H1 (cell line): ENCODE measurements around the gene ARHGAP42. TPM values are rescaled to one million over a fixed set of nuclear protein-coding genes. Genes with fewer than 3 reads are reported as not detected.

Experiments used
- CTCF ChIA-PET: fragments of 300-600 bp; sonication (Branson Sonifier 250); formaldehyde crosslinking; loops from one replicate; lab custom pipeline; 2021; ENCODE audit not compliant: partially characterized antibody; lab: Charles Lee
- POLR2A ChIA-PET: fragments of 300-600 bp; sonication (Branson Sonifier 250); formaldehyde crosslinking; loops from one replicate; lab custom pipeline; 2021; ENCODE audit warnings: inconsistent platforms; ENCODE audit not compliant: partially characterized antibody; lab: Charles Lee
- DNase-seq, 2 experiments: peaks; one replicate each; pipeline versions ENCODE4 v3.0.0 to v3.0.0-alpha.2; 2010 to 2022; ENCODE audit warnings: low spot score in 2 of 2, low read depth in 1 of 2, mixed read lengths in 1 of 2
- FAIRE-seq: peaks from 2 replicates; lab custom pipeline; 2011; peaks lifted over from hg19 to GRCh38; lab: Jason Lieb, UNC
- H2AFZ ChIP-seq: 2 replicates; pipeline ENCODE4 v1.8.1; 2012; ENCODE audit warnings: low read length, inconsistent platforms
- H2AK5ac ChIP-seq: 2 replicates; pipeline ENCODE4 v1.6.1; 2013; ENCODE audit warnings: low read depth, low read length
- H2BK120ac ChIP-seq: replicated peaks from 2 replicates; pipeline ENCODE3; 2013; ENCODE audit warnings: low read depth, low read length, inconsistent platforms
- H2BK12ac ChIP-seq: 2 replicates; pipeline ENCODE4 v1.6.1; 2013; ENCODE audit warnings: low read depth, low read length
- H2BK15ac ChIP-seq: 2 replicates; pipeline ENCODE4 v1.6.1; 2013; ENCODE audit warnings: low read length
- H2BK20ac ChIP-seq: 2 replicates; pipeline ENCODE4 v1.6.1; 2013; ENCODE audit warnings: low read length
- H2BK5ac ChIP-seq: 2 replicates; pipeline ENCODE4 v1.6.1; 2013; ENCODE audit warnings: low read depth, low read length
- H3K14ac ChIP-seq: 2 replicates; pipeline ENCODE4 v1.6.1; 2013; ENCODE audit warnings: inconsistent platforms; ENCODE audit not compliant: insufficient read length
- H3K18ac ChIP-seq: 2 replicates; pipeline ENCODE4 v1.6.1; 2013; ENCODE audit warnings: low read length; ENCODE audit errors: extremely low read depth
- H3K23ac ChIP-seq: 2 replicates; pipeline ENCODE4 v1.6.1; 2013; ENCODE audit warnings: inconsistent platforms; ENCODE audit not compliant: insufficient read length
- H3K23me2 ChIP-seq: 2 replicates; pipeline ENCODE4 v1.6.1; 2013; ENCODE audit warnings: low read depth, low read length
- H3K27ac ChIP-seq: 2 replicates; pipeline ENCODE4 v1.6.1; 2011; ENCODE audit warnings: low read depth, low read length, inconsistent platforms
- H3K27me3 ChIP-seq, 4 experiments: replicated peaks in 1 of 4; 1 replicate in 1 of 4; 2 replicates in 3 of 4; pipeline versions ENCODE4 v1.6.1 to v1.8.1; 2011 to 2013; ENCODE audit warnings: low read length in 3 of 4, mild to moderate bottlenecking in 3 of 4, inconsistent platforms in 2 of 4, mixed read lengths in 2 of 4, moderate library complexity in 1 of 4; ENCODE audit not compliant: control insufficient read depth in 3 of 4, insufficient read depth in 3 of 4; ENCODE audit errors: extremely low read depth in 1 of 4
- H3K36me3 ChIP-seq, 4 experiments: 2 replicates each; pipeline versions ENCODE4 v1.6.1 to v1.8.1; 2011 to 2013; ENCODE audit warnings: mild to moderate bottlenecking in 4 of 4, low read length in 3 of 4, moderate library complexity in 2 of 4, control low read depth in 1 of 4, inconsistent platforms in 1 of 4; ENCODE audit not compliant: insufficient read depth in 4 of 4, control insufficient read depth in 2 of 4
- H3K4ac ChIP-seq: replicated peaks from 2 replicates; pipeline ENCODE3; 2013; ENCODE audit warnings: low read length, low read depth, mixed read lengths, inconsistent platforms; ENCODE audit not compliant: insufficient read length
- H3K4me1 ChIP-seq, 4 experiments: replicated peaks in 1 of 4; 1 replicate in 1 of 4; 2 replicates in 3 of 4; pipeline versions ENCODE4 v1.6.1 to v1.8.1; 2011 to 2013; ENCODE audit warnings: low read length in 3 of 4, inconsistent platforms in 2 of 4, mixed read lengths in 1 of 4; ENCODE audit not compliant: insufficient read depth in 4 of 4, control insufficient read depth in 3 of 4
- H3K4me2 ChIP-seq, 2 experiments: 2 replicates each; pipeline versions ENCODE4 v1.6.1 to v1.8.1; 2011 to 2013; ENCODE audit warnings: low read depth in 2 of 2, low read length in 2 of 2, control low read depth in 1 of 2, inconsistent platforms in 1 of 2, mild to moderate bottlenecking in 1 of 2; ENCODE audit not compliant: insufficient read depth in 1 of 2
- H3K4me3 ChIP-seq, 4 experiments: fragments of 200-600, 300-600 bp in 1 of 4; sonication (generic), shearing (Covaris generic), sonication (Bioruptor Twin) in 1 of 4; 2 replicates each; pipeline versions ENCODE4 v1.5.1 to v1.8.1; 2011 to 2016; ENCODE audit warnings: low read length in 4 of 4, low read depth in 3 of 4, control low read depth in 2 of 4, inconsistent platforms in 2 of 4, mild to moderate bottlenecking in 2 of 4, mixed read lengths in 1 of 4, moderate library complexity in 1 of 4; ENCODE audit not compliant: insufficient read depth in 2 of 4; ENCODE audit errors: extremely low read depth in 1 of 4
- H3K56ac ChIP-seq: replicated peaks from 2 replicates; pipeline ENCODE3; 2013; ENCODE audit warnings: low read depth, mild to moderate bottlenecking, mixed read lengths, low read length, inconsistent platforms; ENCODE audit not compliant: insufficient read length
- H3K79me1 ChIP-seq: 2 replicates; pipeline ENCODE4 v1.6.1; 2013; ENCODE audit warnings: low read depth, low read length, control low read depth
- H3K79me2 ChIP-seq, 2 experiments: 2 replicates each; pipeline versions ENCODE4 v1.6.1 to v1.8.1; 2012 to 2013; ENCODE audit warnings: low read length in 2 of 2, mild to moderate bottlenecking in 2 of 2, inconsistent platforms in 1 of 2; ENCODE audit not compliant: insufficient read depth in 2 of 2, control insufficient read depth in 1 of 2
- H3K9ac ChIP-seq, 4 experiments: replicated peaks in 1 of 4; 1 replicate in 1 of 4; 2 replicates in 3 of 4; pipeline versions ENCODE4 v1.6.1 to v1.8.1; 2011 to 2013; ENCODE audit warnings: low read depth in 3 of 4, low read length in 3 of 4, control low read depth in 2 of 4, mild to moderate bottlenecking in 2 of 4, moderate library complexity in 2 of 4, inconsistent platforms in 1 of 4; ENCODE audit errors: extremely low read depth in 1 of 4
- H3K9me3 ChIP-seq, 2 experiments: 2 replicates each; pipeline versions ENCODE4 v1.6.1 to v1.8.1; 2012 to 2013; ENCODE audit warnings: mild to moderate bottlenecking in 2 of 2, moderate library complexity in 2 of 2, control low read depth in 1 of 2, inconsistent platforms in 1 of 2, low read depth in 1 of 2, low read length in 1 of 2, mixed read lengths in 1 of 2; ENCODE audit not compliant: insufficient read depth in 2 of 2
- H4K20me1 ChIP-seq, 2 experiments: replicated peaks in 1 of 2; 2 replicates each; pipeline versions ENCODE3 to v1.8.1; 2011 to 2013; ENCODE audit warnings: inconsistent platforms in 2 of 2, low read length in 2 of 2, mild to moderate bottlenecking in 1 of 2; ENCODE audit not compliant: insufficient read depth in 2 of 2, control insufficient read depth in 1 of 2
- H4K5ac ChIP-seq: 2 replicates; pipeline ENCODE4 v1.6.1; 2013; ENCODE audit warnings: low read length, low read depth, mixed read lengths, inconsistent platforms; ENCODE audit not compliant: insufficient read length
- H4K8ac ChIP-seq: 2 replicates; pipeline ENCODE4 v1.8.0; 2013; ENCODE audit warnings: mild to moderate bottlenecking, moderate library complexity, low read length, inconsistent platforms; ENCODE audit not compliant: insufficient read depth; ENCODE audit errors: extremely low read depth
- H4K91ac ChIP-seq: replicated peaks from 2 replicates; pipeline ENCODE3; 2013; ENCODE audit warnings: low read length, mixed read lengths, inconsistent platforms; ENCODE audit not compliant: insufficient read length
- WGBS, 2 experiments: shearing (Covaris generic) in 1 of 2; methylation state at CpG; one replicate each; pipeline versions ENCODE4 v1.1.6 to v1.1.7; 2013 to 2015; ENCODE audit warnings: low lambda C conversion rate in 2 of 2, mixed read lengths in 2 of 2, inconsistent platforms in 1 of 2, low coverage in 1 of 2, missing lambda C conversion rate in 1 of 2; ENCODE audit not compliant: insufficient replicate concordance in 2 of 2, insufficient coverage in 1 of 2, insufficient read length in 1 of 2; ENCODE audit errors: extremely low coverage in 1 of 2, missing lambda C conversion rate in 1 of 2; 5-methylcytosine and 5-hydroxymethylcytosine counted together
- polyA plus RNA-seq, 7 experiments: library from polyadenylated mRNA; depleted of rRNA in 3 of 7; stranded (reverse) in 5 of 7; unstranded in 2 of 7; fragments of >200 nt in 5 of 7; fragments of 200-250 nt in 2 of 7; gene quantifications; 1 replicate in 5 of 7; 2 replicates in 1 of 7; 4 replicates in 1 of 7; pipeline versions ENCODE4 v1.2.1 to v1.2.3, GENCODE V29; 2011 to 2013; ENCODE audit warnings: missing spikeins in 2 of 7, mixed read lengths in 2 of 7
- total RNA-seq: library from RNA; stranded (reverse); fragmentation: NEBNext Ultra II Directional; extraction: Animal tissue kit (Norgen Biotek cat#: 25700); gene quantifications from 2 replicates; pipeline ENCODE4 v1.2.1, GENCODE V29; 2021

ARHGAP42 gene
- total and polyA plus RNA-seq, 2 of the 8 experiments (the other 6 are each of a cell fraction or from before 2014, with no cell fraction given), result 22.2 to 33.5 TPM

- H2AFZ ChIP-seq, result no peak overlapping the region
- H3K23ac ChIP-seq, result no peak overlapping the region
- H3K18ac ChIP-seq, result no peak overlapping the region
- ChIA-PET CTCF (interaction anchor here (1.2 to 3.1 kb wide), 5 partner anchors 11 to 186 kb away, joined by 3 to 21 read pairs (median 3); no protein-coding TSS in a partner anchor), POLR2A (interaction anchor here (1.0 kb wide), 1 partner anchor 12 kb away, joined by 4 read pairs; no protein-coding TSS in a partner anchor)
- H4K91ac ChIP-seq, result no peak overlapping the region
- H3K56ac ChIP-seq, result no peak overlapping the region
- no peak overlapping the region for H2BK12ac ChIP-seq
- no peak overlapping the region for H2BK15ac ChIP-seq
- no peak overlapping the region for H3K4me2 ChIP-seq
- DNase-seq (no peak), FAIRE-seq (no peak)
- H3K23me2 ChIP-seq, result no peaks in the 10 kb centered on the region
- no peaks in the 10 kb centered on the region for H3K9me3 ChIP-seq
- H4K5ac ChIP-seq, result no peak overlapping the region
- H3K79me2 ChIP-seq, result no peaks in the 10 kb centered on the region
- no peak overlapping the region for H2BK120ac ChIP-seq
- no peak overlapping the region for H3K4ac ChIP-seq
- no peaks in the 10 kb centered on the region for H4K20me1 ChIP-seq
- H2AK5ac ChIP-seq, result no peak overlapping the region
- H3K79me1 ChIP-seq, result no peaks in the 10 kb centered on the region
- no peak overlapping the region for H3K4me3 ChIP-seq
- H3K4me1 ChIP-seq, result peaks cover 0 to under 1% (median under 1%) of the 10 kb centered on the region in 4 experiments; a peak in 1 of 7 replicates
- H2BK5ac ChIP-seq, result no peak overlapping the region
- H2BK20ac ChIP-seq, result no peak overlapping the region; the same call in 1 of the 2 replicates
- H3K27ac ChIP-seq, result no peak overlapping the region
- WGBS, 2 experiments, result 94% methylated on average over 6 of the region's 6 CpGs; no CpG with 5 or more reads in 1 of the 2 experiments
- H3K14ac ChIP-seq, result no peak overlapping the region
- no peak overlapping the region for H4K8ac ChIP-seq
- no peak overlapping the region for H3K9ac ChIP-seq
- H3K27me3 ChIP-seq, result no peaks in the 10 kb centered on the region
- no peaks in the 10 kb centered on the region for H3K36me3 ChIP-seq
Observed at GRCh38 chr11:100671471-100671870, 15.6 kb upstream of the ARHGAP42 start.
